ENCODE results near the gene PLSCR3. TPM values are rescaled to one million over a fixed set of nuclear protein-coding genes. Genes with fewer than 3 reads are reported as not detected.

The PLSCR3 gene
- polyA plus RNA-seq, 1 experiment: 76.1 TPM

- Histone ChIP-seq H3K36me3 (ENCODE audit: control insufficient read depth, insufficient read depth, low read length) (peaks cover 19% of the 10 kb centered on the region), H3K27me3 (ENCODE audit: control insufficient read depth, insufficient read depth, low read length) (no peaks in the 10 kb centered on the region), H3K4me3 (ENCODE audit: low read depth, low read length) (peak overlapping the region; percentile 89)
- CTCF ChIA-PET: interaction anchor here (1.4 kb wide), 1 partner anchor 168 kb away, joined by 4 read pairs; no protein-coding TSS in a partner anchor
- DNase-seq (ENCODE audit: low read depth): no peak
- TF ChIP-seq CTCF (IDR thresholded peaks at IDR 0.05; ENCODE audit: insufficient read depth, low read depth, low read length): no peak
- POLR2A ChIA-PET: no interaction called here
These were observed 1.4 kb downstream of the PLSCR3 start for GRCh38 chr17:7392696-7393612.

- no peak for DNase-seq (ENCODE audit: low read depth)
- TF ChIP-seq CTCF (IDR thresholded peaks at IDR 0.05; ENCODE audit: insufficient read depth, low read depth, low read length): no peak
- Histone ChIP-seq H3K36me3 (ENCODE audit: control insufficient read depth, insufficient read depth, low read length) (peaks cover 21% of the 10 kb centered on the region), H3K4me3 (ENCODE audit: low read depth, low read length) (no peak overlapping the region), H3K27me3 (ENCODE audit: control insufficient read depth, insufficient read depth, low read length) (no peaks in the 10 kb centered on the region)
- POLR2A ChIA-PET: no interaction called here
- CTCF ChIA-PET: interaction anchor here (1.7 kb wide), 1 partner anchor 35 kb away, joined by 4 read pairs; no protein-coding TSS in a partner anchor
These were observed 3.0 kb downstream of the PLSCR3 start for GRCh38 chr17:7391307-7391706.

GRCh38 chr17:7389924-7390910 is 4.1 kb downstream of the PLSCR3 start:
- no peak for TF ChIP-seq CTCF (IDR thresholded peaks at IDR 0.05; ENCODE audit: insufficient read depth, low read depth, low read length)
- H3K36me3 ChIP-seq (ENCODE audit: control insufficient read depth, insufficient read depth, low read length): peaks cover 21% of the 10 kb centered on the region
- CTCF ChIA-PET: interaction anchor here (0.8 to 1.7 kb wide), 2 partner anchors 34 to 95 kb away, joined by 3 to 4 read pairs; no protein-coding TSS in a partner anchor
- DNase-seq (ENCODE audit: low read depth): no peak
- no peak overlapping the region for H3K4me3 ChIP-seq (ENCODE audit: low read depth, low read length)
- POLR2A ChIA-PET: no interaction called here
- H3K27me3 ChIP-seq (ENCODE audit: control insufficient read depth, insufficient read depth, low read length): no peaks in the 10 kb centered on the region

- no peak overlapping the region for H3K4me3 ChIP-seq (ENCODE audit: low read depth, low read length)
- no peaks in the 10 kb centered on the region for H3K27me3 ChIP-seq (ENCODE audit: control insufficient read depth, insufficient read depth, low read length)
- CTCF ChIA-PET: interaction anchor here (0.8 to 1.2 kb wide), 3 partner anchors 15 to 172 kb away, joined by 3 to 4 read pairs (median 3); partner anchors contain the start of genes SENP3 and TMEM256
- no peak for TF ChIP-seq CTCF (IDR thresholded peaks at IDR 0.05; ENCODE audit: insufficient read depth, low read depth, low read length)
- no peak for DNase-seq (ENCODE audit: low read depth)
- POLR2A ChIA-PET: no interaction called here
- peaks cover 21% of the 10 kb centered on the region for H3K36me3 ChIP-seq (ENCODE audit: control insufficient read depth, insufficient read depth, low read length)
These were observed 5.5 kb downstream of the PLSCR3 start for GRCh38 chr17:7388856-7389255.

Data from BJ (cell line).